ENCODE measurements around the gene DNAJC30. TPM values are rescaled to one million over a fixed set of nuclear protein-coding genes. Genes with fewer than 3 reads are reported as not detected.

Gene DNAJC30
- total RNA-seq (10 to 100 TPM in 5 of 7 donors, 1 to 10 TPM in 2; 7.1 to 16.1 (median 13.0) TPM), polyA plus RNA-seq (1 to 10 TPM; 7.5 to 8.8 TPM)
- long read RNA-seq, donor 1, transcript DNAJC30-201 (1 exons, 2,485 nt), result major isoform, 34 of 34 reads
- long read RNA-seq, donor 1, partial matches to known transcripts, result 0 of 34 reads
- long read RNA-seq, donor 1, other reads (novel, unspliced or antisense), result 0 of 34 reads
- long read RNA-seq, donor 2, transcript DNAJC30-201 (1 exons, 2,485 nt), result major isoform, 15 of 1,237 reads
- long read RNA-seq, donor 2, partial matches to known transcripts, result 1,178 of 1,237 reads
- long read RNA-seq, donor 2, other reads (novel, unspliced or antisense), result 44 of 1,237 reads
- long read RNA-seq, donor 3, transcript DNAJC30-201 (1 exons, 2,485 nt), result major isoform, 27 of 27 reads
- long read RNA-seq, donor 3, partial matches to known transcripts, result 0 of 27 reads
- long read RNA-seq, donor 3, other reads (novel, unspliced or antisense), result 0 of 27 reads

DNA sequence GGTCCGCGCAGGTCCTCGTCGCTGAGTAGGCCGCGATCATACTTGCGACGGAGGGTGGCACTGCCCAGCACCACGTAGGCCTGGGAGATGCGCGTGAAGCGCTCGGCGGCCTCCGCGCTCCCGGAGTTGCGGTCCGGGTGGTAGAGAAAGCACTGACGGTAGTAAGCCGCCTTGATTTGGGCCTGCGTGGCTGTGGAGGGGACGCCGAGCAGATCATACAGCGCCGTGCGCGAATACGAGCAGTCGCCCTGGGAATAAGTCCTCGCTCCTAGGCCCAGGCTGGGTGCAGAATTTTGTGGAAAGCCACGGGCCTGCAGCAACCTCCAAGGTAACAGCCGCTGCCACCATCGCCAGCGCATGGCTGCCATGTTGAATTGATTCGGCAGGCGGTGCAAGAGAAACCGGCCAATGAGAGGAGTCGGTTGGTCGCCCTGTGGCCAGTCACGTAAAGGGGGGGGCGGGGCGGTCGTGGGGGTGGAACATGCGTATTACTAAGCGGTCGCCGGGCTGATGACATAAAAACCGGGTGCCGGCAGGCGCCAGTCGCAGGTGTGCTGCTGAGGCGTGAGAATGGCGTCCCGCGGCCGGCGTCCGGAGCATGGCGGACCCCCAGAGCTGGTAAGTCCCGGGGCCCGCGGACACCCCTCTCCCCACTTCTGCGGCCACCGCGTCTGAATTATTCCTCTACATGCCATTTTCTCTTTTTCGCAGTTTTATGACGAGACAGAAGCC is at the start of gene DNAJC30, which contains the start of gene BUD23:
DNAJC30 (minus strand) TSS at position 398 of the 732 bp plus-strand sequence; CDS start at position 368, 30 bp downstream.
BUD23 (plus strand) TSS at position 542 of the 732 bp plus-strand sequence; CDS start at position 571, 29 bp downstream.
- no peak for TF ChIP-seq EP300 (IDR thresholded peaks at IDR 0.05)
- TF ChIP-seq POLR2A (IDR thresholded peaks at IDR 0.05), result peak; percentile 56
- TF ChIP-seq CTCF (IDR thresholded peaks at IDR 0.05), result peak in 2 of 3 donors; percentile 20 to 25
- no peaks in the 10 kb centered on the region for H3K27me3 ChIP-seq
- 0 to 1% (median 0%) methylated on average over 53 to 68 of the region's 68 CpGs for WGBS, 3 donors
- H3K9me3 ChIP-seq, result no peaks in the 10 kb centered on the region
- H3K4me1 ChIP-seq (ENCODE audit: insufficient read depth), result peaks cover 17% of the 10 kb centered on the region
- H3K27ac ChIP-seq, result peak within 1 kb of the TSS; percentile 6 to 72
- intact Hi-C loops (cut with DNase I), result loop anchor here in 1 of 4 donors (10.0 kb wide), 1 partner anchor 572 kb away; the partner anchor contains the start of gene RFC2
- no peaks in the 10 kb centered on the region for H3K36me3 ChIP-seq
- DNase-seq, result peak; percentile 96 to 98 (median 97)
- H3K4me3 ChIP-seq, result peak within 1 kb of the TSS; percentile 89

DNA sequence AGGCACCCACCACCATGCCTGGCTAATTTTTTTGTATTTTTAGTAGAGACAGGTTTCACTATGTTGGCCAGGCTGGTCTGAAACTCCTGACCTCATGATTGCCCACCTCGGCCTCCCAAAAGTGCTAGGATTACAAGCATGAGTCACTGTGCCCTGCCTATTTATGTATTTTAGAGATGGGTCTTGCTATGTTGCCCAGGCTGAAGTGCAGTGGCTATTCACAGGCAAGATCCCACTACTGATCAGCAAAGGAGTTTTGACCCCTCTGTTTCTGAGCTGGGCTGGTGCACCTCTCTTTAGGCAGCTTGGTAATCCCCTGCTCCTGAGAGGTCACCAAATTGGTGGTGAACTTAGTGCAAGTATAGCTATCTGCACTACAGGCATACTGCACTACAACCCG is 49.1 kb upstream of the DNAJC30 start:
- no peaks in the 10 kb centered on the region for H3K36me3 ChIP-seq
- intact Hi-C loops (cut with DNase I), result loop anchor here in 2 of 4 donors (10.0 kb wide), 2 partner anchors 112 to 122 kb away; partner anchors contain the start of gene METTL27 (in 1 of the 2)
- H3K9me3 ChIP-seq, result no peaks in the 10 kb centered on the region
- no peak for TF ChIP-seq POLR2A (IDR thresholded peaks at IDR 0.05)
- no peak for TF ChIP-seq CTCF (IDR thresholded peaks at IDR 0.05)
- TF ChIP-seq EP300 (IDR thresholded peaks at IDR 0.05), result no peak
- 62 to 81% (median 79%) methylated on average over 2 of the region's 2 CpGs for WGBS, 3 donors
- H3K4me1 ChIP-seq (ENCODE audit: insufficient read depth), result no peaks in the 10 kb centered on the region
- H3K4me3 ChIP-seq, result no peak overlapping the region
- no peaks in the 10 kb centered on the region for H3K27me3 ChIP-seq
- no peak for DNase-seq
- no peak overlapping the region for H3K27ac ChIP-seq

- H3K27me3 ChIP-seq, result no peaks in the 10 kb centered on the region
- H3K36me3 ChIP-seq, result no peaks in the 10 kb centered on the region
- H3K4me3 ChIP-seq, result no peak overlapping the region
- intact Hi-C loops (cut with DNase I), result loop anchor here in 2 of 4 donors (10.0 kb wide), 2 partner anchors 114 to 124 kb away; partner anchors contain the start of gene METTL27 (in 1 of the 2)
- 39 to 42% (median 41%) methylated on average over 3 of the region's 3 CpGs for WGBS, 3 donors
- no peak for DNase-seq
- H3K4me1 ChIP-seq (ENCODE audit: insufficient read depth), result no peaks in the 10 kb centered on the region
- H3K9me3 ChIP-seq, result no peaks in the 10 kb centered on the region
- TF ChIP-seq POLR2A (IDR thresholded peaks at IDR 0.05) (no peak), CTCF (IDR thresholded peaks at IDR 0.05) (no peak), EP300 (IDR thresholded peaks at IDR 0.05) (no peak)
- no peak overlapping the region for H3K27ac ChIP-seq
Measured at GRCh38 chr7:73730485-73730884, 47.2 kb upstream of the DNAJC30 start.

- no peaks in the 10 kb centered on the region for H3K27me3 ChIP-seq
- H3K27ac ChIP-seq, result no peak overlapping the region
- no peak for TF ChIP-seq POLR2A (IDR thresholded peaks at IDR 0.05)
- no peak for TF ChIP-seq EP300 (IDR thresholded peaks at IDR 0.05)
- TF ChIP-seq CTCF (IDR thresholded peaks at IDR 0.05), result no peak
- no peaks in the 10 kb centered on the region for H3K4me1 ChIP-seq (ENCODE audit: insufficient read depth)
- 42 to 51% (median 46%) methylated on average over 5 of the region's 5 CpGs for WGBS, 3 donors
- DNase-seq, result no peak
- H3K36me3 ChIP-seq, result no peaks in the 10 kb centered on the region
- intact Hi-C loops (cut with DNase I), result loop anchor here in 3 of 4 donors (5.0 to 10.0 kb wide), 2 partner anchors 64 to 121 kb away; partner anchors contain the start of gene VPS37D (in 1 of the 3)
- H3K4me3 ChIP-seq, result no peak overlapping the region
- no peaks in the 10 kb centered on the region for H3K9me3 ChIP-seq
Measured at GRCh38 chr7:73728551-73728950, 45.3 kb upstream of the DNAJC30 start.
